Mononuclear cell (primary cell): ENCODE measurements around the gene SPEG. TPM values are rescaled to one million over a fixed set of nuclear protein-coding genes. Genes with fewer than 3 reads are reported as not detected.

Source experiments
- H3K27me3 ChIP-seq: 2 replicates; pipeline ENCODE4 v1.6.0; 2011; ENCODE audit warnings: low read length, control low read depth; ENCODE audit not compliant: insufficient read depth
- H3K4me1 ChIP-seq: 2 replicates; pipeline ENCODE4 v1.5.1; 2011; ENCODE audit warnings: mild to moderate bottlenecking, low read length, control low read depth; ENCODE audit not compliant: insufficient read depth
- H3K4me3 ChIP-seq: 2 replicates; pipeline ENCODE4 v1.5.1; 2011; ENCODE audit warnings: mild to moderate bottlenecking, low read length, moderate library complexity
- H3K9me3 ChIP-seq: 2 replicates; pipeline ENCODE4 v1.5.1; 2011; ENCODE audit warnings: low read depth, mild to moderate bottlenecking, control low read depth, low read length
- total RNA-seq: library from RNA; depleted of rRNA; stranded (reverse); fragments of >200 nt; gene quantifications from one replicate; pipeline ENCODE4 v1.2.3, GENCODE V29; 2012

SPEG gene
- total RNA-seq, 1 donor, result 2.4 TPM

GRCh38 chr2:219505585-219505984, 70.9 kb downstream of the SPEG start:
- H3K4me3 ChIP-seq, result no peak overlapping the region
- peaks cover 11% of the 10 kb centered on the region for H3K4me1 ChIP-seq
- peaks cover 8% of the 10 kb centered on the region for H3K27me3 ChIP-seq
- no peaks in the 10 kb centered on the region for H3K9me3 ChIP-seq

GRCh38 chr2:219506153-219506801, 71.6 kb downstream of the SPEG start:
- Histone ChIP-seq H3K4me1 (peaks cover 11% of the 10 kb centered on the region), H3K4me3 (no peak overlapping the region), H3K27me3 (peaks cover 13% of the 10 kb centered on the region), H3K9me3 (no peaks in the 10 kb centered on the region)

- Histone ChIP-seq H3K9me3 (no peaks in the 10 kb centered on the region), H3K27me3 (peaks cover 15% of the 10 kb centered on the region), H3K4me1 (peaks cover 11% of the 10 kb centered on the region), H3K4me3 (no peak overlapping the region)
These were observed 72.3 kb downstream of the SPEG start for GRCh38 chr2:219506802-219507526.

GRCh38 chr2:219507581-219508443, 73.2 kb downstream of the SPEG start:
- Histone ChIP-seq H3K4me3 (no peak overlapping the region), H3K4me1 (peaks cover 11% of the 10 kb centered on the region), H3K27me3 (peaks cover 23% of the 10 kb centered on the region), H3K9me3 (no peaks in the 10 kb centered on the region)

GRCh38 chr2:219508444-219508734, 73.7 kb downstream of the SPEG start:
- Histone ChIP-seq H3K9me3 (no peaks in the 10 kb centered on the region), H3K4me3 (no peak overlapping the region), H3K27me3 (peaks cover 28% of the 10 kb centered on the region)

GRCh38 chr2:219508971-219509779, 74.5 kb downstream of the SPEG start:
- H3K27me3 ChIP-seq, result peaks cover 36% of the 10 kb centered on the region

More at GRCh38 chr2:219508444-219508734, 73.7 kb downstream of the SPEG start:
- peaks cover 11% of the 10 kb centered on the region for H3K4me1 ChIP-seq

GRCh38 chr2:219509780-219510511, 75.3 kb downstream of the SPEG start:
- no peak overlapping the region for H3K4me3 ChIP-seq
- H3K4me1 ChIP-seq, result peaks cover 11% of the 10 kb centered on the region
- no peaks in the 10 kb centered on the region for H3K9me3 ChIP-seq
- peaks cover 39% of the 10 kb centered on the region for H3K27me3 ChIP-seq

More at GRCh38 chr2:219508971-219509779, 74.5 kb downstream of the SPEG start:
- H3K4me3 ChIP-seq, result no peak overlapping the region
- H3K4me1 ChIP-seq, result peaks cover 11% of the 10 kb centered on the region
- no peaks in the 10 kb centered on the region for H3K9me3 ChIP-seq

- Histone ChIP-seq H3K27me3 (peaks cover 42% of the 10 kb centered on the region), H3K4me3 (no peak overlapping the region)
These were observed 76.0 kb downstream of the SPEG start for GRCh38 chr2:219510512-219511135.

GRCh38 chr2:219511547-219512325, 77.1 kb downstream of the SPEG start:
- H3K4me3 ChIP-seq, result no peak overlapping the region
- H3K4me1 ChIP-seq, result peaks cover 11% of the 10 kb centered on the region
- H3K27me3 ChIP-seq, result peaks cover 42% of the 10 kb centered on the region
- no peaks in the 10 kb centered on the region for H3K9me3 ChIP-seq

More at GRCh38 chr2:219510512-219511135, 76.0 kb downstream of the SPEG start:
- Histone ChIP-seq H3K4me1 (peaks cover 11% of the 10 kb centered on the region), H3K9me3 (no peaks in the 10 kb centered on the region)

GRCh38 chr2:219512524-219513216, 78.0 kb downstream of the SPEG start:
- no peak overlapping the region for H3K4me3 ChIP-seq
- peaks cover 11% of the 10 kb centered on the region for H3K4me1 ChIP-seq
- no peaks in the 10 kb centered on the region for H3K9me3 ChIP-seq
- peaks cover 42% of the 10 kb centered on the region for H3K27me3 ChIP-seq

GRCh38 chr2:219513787-219514186, 79.1 kb downstream of the SPEG start:
- Histone ChIP-seq H3K4me3 (no peak overlapping the region), H3K27me3 (peaks cover 42% of the 10 kb centered on the region), H3K4me1 (peaks cover 11% of the 10 kb centered on the region)

GRCh38 chr2:219514196-219514761, 79.6 kb downstream of the SPEG start, which contains the start of gene ASIC4:
Gene ASIC4, plus strand, starts transcription at chr2:219514482. Its CDS starts 243 bp downstream, at chr2:219514725.
- Histone ChIP-seq H3K4me1 (peaks cover 11% of the 10 kb centered on the region), H3K27me3 (peaks cover 42% of the 10 kb centered on the region), H3K9me3 (no peaks in the 10 kb centered on the region), H3K4me3 (no peak within 1 kb of the TSS)

More at GRCh38 chr2:219513787-219514186, 79.1 kb downstream of the SPEG start:
- no peaks in the 10 kb centered on the region for H3K9me3 ChIP-seq
